Measurements from ENCODE around the gene CTNND2. TPM values are rescaled to one million over a fixed set of nuclear protein-coding genes. Genes with fewer than 3 reads are reported as not detected.
"Not testable (repeated sequence)": the region's sequence is repeated elsewhere in the genome, so short reads cannot be mapped to it uniquely, and the experiment has no call there.

Gene CTNND2
- total RNA-seq, 1 experiment from 2014 or later: 1.7 TPM

DNA sequence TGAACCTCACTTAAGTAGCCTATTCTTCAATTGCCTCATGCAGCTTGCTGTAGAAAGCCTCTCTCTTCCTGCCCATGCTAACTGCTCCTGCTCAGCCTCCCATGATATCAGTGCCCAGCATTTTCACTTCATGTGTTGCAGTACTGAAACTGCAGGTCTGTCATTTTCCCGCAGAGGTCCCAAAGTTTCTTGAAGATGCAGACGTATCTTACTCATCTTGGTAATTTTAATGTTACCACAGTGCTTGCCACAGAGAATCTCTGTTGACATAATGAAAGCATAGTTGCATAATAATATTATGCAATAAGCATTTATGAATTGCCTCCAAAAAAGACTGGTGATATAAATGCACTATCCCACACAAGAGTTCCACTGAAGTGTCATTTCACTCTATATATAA, 582.1 kb downstream of the CTNND2 start:
- peak; percentile 46 for DNase-seq (ENCODE audit: low read depth)

DNA sequence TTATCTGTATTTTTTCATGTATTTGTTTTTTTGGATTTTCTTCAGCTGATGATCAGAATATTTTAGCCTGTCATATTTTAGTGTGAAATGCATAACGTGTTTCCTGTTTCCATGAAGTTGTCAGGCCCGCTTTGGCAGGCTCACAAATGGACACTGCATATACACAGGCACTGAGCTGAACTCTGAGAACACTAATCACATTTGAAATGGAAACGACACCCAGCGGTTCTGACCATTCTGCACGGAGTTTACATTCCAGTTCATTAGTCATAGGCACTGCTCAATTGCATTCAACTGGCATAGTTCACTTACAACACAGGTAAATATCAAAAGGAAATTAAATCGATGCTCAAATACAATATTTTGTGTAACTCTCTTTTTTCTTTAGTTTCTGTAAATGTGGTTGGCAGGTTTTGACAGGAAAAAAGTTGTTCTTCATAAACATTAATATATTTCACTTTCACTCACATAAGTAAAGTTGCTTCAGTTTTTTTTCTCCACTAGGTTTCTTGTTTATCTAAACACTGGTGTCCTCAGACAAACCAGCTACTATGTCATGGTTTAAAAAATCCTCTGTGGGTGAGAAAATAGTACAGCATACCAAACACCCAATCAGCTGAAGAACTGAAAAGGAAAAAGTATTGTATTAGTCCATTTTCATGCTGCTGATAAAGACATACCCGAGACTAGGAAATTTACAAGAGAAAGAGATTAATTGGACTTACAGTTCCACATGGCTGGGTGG, 584.2 kb downstream of the CTNND2 start:
- peak; percentile 87 for DNase-seq (ENCODE audit: low read depth)

DNA sequence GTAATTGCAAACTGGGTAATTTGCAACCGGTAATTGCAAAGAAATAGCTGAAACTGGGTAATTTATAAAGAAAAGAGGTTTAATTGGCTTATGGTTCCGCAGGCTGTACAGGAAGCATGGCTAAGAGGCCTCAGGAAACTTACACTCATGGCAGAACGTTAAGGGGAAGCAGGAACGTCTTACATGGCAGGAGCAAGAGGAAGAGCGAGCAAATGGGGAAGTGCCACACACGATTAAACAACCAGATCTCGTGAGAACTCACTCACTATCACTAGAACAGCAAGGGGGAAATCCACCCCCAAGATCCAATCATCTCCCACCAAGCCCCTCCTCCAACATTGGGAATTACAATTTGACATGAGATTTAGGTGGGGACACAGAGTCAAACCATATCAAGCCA, 590.6 kb downstream of the CTNND2 start:
- not testable (repeated sequence) for DNase-seq (ENCODE audit: low read depth)

DNA sequence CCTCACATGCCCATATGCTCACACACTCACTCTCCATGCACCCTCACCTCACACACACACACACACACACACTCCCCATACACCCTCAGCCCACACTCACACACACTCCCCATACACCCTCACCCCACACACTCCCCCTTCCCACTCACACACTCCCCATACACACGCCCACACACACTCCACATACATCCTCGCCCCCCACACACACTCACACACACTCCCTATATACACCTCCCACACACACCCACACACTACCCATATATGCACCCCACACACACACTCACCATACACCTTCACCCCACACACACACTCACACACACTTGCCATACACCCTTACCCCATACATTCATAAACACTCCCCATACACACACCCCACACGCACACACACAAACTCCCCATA, 592.5 kb downstream of the CTNND2 start:
- DNase-seq (ENCODE audit: low read depth): no peak

DNA sequence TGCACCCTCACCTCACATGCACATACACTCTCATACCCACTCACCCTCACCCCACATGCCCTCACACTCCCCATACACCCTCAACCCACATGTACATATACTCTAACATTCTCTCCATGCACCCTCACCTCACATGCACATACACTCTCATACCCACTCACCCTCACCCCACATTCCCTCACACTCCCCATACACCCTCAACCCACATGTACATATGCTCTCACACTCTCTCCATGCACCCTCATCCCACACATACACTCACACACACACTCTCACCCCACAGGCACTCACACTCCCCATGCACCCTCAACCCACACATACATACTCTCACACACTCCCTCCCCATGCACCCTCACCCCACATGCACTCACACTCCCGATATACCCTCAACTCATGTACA, 593.0 kb downstream of the CTNND2 start:
- DNase-seq (ENCODE audit: low read depth): no peak

DNA sequence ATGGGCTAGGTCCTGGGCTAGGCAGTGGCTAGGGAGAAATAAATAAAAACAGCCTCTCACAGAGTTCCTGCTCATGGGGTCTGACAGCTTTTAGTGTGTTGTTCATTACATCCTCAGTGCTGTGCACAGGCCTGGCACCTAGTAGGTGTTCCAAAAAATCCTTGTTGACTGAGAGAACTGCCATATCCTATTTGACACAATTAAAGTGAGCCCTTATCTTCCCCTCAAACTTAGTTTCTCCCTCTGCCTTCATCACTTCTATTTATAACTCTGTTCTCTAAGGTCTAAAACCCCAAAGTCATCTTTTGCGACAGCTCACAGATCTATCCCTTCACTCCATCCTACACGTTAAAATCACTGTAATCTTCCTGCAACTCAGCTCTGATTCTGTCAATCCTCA, 594.1 kb downstream of the CTNND2 start:
- no peak for DNase-seq (ENCODE audit: low read depth)

DNA sequence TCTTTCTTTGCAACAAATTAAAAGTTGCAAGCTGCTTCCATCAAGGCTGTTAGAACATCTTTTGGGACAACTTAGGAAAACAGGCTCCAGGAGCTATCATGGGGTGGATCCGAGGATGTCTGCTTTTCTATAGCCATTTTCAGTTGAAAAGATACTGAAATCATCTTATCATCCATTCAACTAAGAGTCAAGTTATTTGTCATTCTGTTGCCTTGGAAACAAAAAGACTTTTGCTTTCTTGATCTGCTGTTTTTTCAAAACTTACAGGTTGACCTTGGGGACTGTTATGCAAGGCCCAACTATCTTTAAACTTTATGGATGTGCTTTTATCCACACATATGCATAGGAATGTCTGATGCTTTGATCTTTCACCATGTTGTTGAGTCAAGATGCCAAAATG, 597.9 kb downstream of the CTNND2 start:
- no peak for DNase-seq (ENCODE audit: low read depth)

DNA sequence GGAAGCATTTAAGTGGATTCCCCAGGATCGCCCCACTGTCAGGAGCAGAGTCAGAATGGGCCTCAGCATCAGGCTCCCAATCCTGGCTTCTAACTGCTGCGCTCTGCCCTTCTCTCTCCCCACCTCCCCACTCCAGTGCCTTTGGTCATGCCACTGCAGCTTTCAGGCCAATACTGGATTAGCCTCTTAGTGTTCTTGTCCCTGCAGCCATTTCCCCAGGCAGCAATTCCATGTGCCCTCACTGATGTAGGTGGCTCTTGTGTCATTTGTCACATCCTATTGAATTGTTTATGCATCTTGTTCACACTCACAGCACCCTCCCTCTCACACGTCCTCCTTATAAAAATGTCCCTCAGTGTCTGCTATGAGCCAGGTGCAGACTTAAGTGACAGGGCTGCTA, 599.0 kb downstream of the CTNND2 start:
- DNase-seq (ENCODE audit: low read depth): no peak

DNA sequence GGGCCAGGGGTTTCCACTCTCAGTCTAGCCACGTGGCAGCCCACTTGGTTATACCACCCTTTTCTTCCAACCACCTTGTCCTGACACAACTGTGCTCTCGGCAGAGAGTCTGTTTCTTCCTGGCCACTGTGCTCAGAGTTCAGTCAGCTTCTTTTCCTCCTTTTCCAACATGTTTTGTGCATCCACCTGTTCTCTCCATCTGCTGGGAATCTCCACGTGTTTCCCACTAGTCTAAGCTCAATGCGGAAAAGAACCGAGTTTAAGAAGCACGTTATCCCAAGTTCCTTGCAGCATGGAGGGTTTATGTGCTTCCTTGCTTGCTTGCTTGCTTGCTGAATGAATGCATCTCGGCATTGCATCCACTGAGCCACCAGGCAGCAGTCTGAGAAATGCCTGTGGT, 599.6 kb downstream of the CTNND2 start:
- DNase-seq (ENCODE audit: low read depth): no peak

DNA sequence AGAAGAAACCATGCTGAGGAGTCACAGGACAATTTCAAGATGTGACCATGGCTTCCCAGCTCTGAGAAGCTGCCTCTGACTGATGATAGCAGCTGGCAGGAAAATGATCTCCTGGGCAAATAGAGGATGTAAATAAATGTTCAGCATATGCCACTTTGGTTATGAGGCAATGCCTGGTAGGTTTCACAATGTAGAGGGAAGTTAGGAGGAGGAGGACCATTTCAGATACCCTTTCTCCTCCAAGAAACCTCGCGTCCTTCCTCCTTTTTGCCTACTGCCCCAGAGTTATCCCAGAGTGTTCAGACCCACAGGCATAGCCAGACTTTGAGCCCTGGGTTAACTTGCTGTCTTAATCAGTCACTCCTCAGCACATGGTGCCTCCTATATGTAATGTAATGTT, 601.6 kb downstream of the CTNND2 start:
- DNase-seq (ENCODE audit: low read depth): no peak

DNA sequence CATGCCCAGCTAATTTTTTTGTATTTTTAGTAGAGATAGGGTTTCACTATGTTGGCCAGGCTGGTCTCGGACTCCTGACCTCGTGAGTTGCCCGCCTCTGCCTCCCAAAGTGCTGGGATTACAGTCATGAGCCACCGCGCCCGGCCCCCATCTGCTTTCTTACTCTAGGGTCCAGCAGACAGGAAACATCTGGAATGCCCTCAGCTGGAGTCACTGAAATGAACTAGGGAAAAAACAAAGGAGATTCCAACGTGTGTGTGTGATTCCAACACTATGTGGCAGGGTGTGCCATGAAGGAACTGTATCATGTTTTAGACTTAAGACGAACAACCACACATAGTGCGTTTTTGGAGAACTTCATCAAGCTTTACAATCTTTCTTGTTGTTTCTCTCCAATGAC, 603.1 kb downstream of the CTNND2 start:
- no peak for DNase-seq (ENCODE audit: low read depth)

DNA sequence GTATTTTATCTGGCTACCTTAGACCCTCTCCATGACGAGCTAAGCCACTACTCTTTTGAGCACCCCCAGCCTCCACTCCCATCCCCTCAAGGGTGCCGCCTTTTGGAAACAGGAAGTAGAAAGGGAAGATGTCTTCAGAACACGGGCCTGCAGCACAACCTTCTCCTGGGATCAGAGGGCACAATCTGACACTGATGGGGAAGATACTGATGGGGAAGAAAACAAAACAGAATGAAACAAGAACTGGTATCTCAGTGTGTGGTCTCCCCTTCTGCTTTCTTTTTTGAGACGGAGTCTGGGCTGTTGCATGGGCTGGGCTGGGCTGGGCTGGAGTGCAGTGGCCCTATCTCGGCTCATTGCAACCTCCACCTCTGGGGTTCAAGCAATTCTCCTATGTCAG, 603.5 kb downstream of the CTNND2 start:
- DNase-seq (ENCODE audit: low read depth): no peak

DNA sequence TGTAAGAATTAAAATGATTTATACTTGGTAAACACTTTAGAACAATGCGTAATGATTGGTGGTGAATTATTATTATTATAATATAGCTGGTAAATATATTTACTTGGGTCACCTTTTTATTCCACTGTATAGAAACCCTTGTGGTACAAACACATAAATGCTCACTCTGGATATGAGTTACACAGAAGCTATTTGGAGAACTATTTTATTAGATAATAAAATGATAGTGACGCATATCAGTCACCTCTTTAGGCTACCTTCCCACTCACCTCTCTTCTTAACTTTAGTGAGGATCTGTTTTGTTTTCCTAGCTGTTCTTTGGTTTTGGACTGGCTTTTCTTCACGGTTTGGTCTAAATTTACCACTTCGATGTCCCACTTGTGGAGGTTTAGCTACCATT, 605.4 kb downstream of the CTNND2 start:
- DNase-seq (ENCODE audit: low read depth): no peak

DNA sequence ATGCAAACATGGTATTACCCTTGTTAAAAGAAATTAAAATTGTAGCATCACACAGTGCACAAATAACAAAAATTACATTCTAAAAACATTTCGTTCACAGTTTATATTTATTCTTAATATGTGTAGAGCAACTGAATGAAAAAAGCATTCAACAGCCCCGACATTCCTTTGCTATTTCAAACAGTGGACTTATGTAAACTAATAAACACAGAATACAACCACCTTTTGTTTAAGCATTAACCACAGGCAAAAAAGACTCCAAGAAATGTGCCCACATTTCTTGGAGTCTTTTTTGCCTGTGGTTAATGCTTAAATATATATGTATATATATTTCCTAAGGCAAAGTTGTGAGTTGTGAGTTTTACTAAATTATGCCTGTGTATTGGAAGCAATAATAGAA, 610.7 kb downstream of the CTNND2 start:
- peak; percentile 46 for DNase-seq (ENCODE audit: low read depth)

DNA sequence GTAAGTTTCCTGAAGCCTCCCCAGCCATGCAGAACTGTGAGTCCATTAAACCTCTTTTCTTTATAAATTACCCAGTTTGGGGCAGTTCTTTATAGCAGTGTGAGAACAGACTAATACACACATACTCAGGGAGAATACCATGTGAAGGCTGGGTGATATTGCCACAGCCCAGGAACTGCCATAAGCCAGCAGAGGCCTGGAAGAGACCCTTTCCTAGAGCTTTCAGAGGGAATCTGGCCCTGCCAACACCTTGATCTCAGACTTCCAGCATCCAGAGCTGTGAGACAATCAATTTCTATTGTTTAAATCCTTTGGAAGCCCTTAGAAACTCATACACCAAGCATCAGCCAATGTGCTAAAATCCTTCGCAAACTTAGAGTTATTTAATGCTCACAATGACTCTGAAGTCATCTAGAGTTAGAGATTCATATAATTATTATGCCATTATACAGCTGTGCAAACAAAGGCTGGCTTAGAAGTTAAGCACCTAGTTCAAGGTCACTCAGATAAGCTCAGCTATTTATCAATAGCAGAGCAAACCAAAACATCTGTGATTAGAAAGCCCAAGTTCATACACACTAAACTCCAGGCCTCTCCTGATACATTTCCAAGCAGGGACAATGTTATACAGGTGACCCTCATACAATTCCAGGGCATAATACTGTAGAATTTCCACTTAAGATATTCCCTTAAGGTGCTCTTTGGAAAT, 611.4 kb downstream of the CTNND2 start:
- no peak for DNase-seq (ENCODE audit: low read depth)

DNA sequence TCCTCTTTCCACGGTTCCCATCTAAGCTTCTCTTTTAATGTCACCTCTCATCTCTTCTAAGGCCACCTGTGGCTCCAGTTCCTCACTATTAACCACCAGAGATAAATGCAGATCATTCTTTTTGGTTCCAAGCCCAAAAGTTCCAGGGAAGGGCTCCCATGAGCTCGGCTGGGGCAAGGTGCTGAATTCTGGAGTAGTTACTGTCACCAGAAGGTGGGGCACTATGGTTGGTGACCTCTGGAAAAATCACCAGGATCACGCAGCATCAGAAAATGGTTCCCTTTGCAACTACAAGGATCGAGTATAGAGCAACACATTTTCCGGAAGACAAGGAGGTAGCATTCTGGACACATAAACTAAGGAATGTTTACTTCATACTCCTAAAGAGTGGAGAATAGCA, 614.5 kb downstream of the CTNND2 start:
- DNase-seq (ENCODE audit: low read depth): no peak

DNA sequence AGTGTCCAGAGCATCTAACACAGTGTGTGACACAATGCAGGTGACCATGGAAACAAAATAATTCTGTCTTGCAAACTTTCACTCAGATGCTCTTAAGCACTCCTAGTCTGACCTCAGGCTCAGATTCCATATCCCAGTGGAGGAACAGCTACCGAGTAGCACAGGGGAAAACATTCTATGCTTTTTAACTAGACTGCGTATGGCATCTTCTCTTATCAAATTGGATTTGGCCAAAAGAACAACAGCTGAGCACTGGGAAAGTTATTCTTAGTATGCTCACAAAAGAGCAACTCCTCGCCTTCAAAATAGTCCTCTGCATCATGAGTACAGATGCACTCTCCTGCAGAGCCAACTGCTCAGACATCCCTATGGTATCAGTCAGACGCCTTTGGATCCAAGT, 615.0 kb downstream of the CTNND2 start:
- DNase-seq (ENCODE audit: low read depth): no peak

DNA sequence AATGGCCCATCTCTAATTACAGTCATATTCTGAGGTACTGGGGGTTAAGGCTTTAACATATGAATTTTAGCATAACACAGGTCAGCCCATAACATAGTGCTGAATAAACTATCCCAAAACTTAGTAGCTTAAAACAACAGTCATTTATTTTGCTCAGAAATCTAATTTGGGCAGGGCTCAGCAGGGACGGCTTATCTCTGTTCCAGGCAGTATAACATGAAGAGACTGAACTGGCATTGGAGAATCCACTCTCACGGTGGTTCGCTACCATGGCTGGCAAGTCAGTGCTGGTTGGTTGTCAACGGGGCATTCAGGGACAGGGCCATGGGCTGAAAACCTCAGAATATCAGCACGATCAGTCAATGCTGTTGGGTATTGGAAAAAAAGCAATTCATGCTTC, 622.4 kb downstream of the CTNND2 start:
- no peak for DNase-seq (ENCODE audit: low read depth)

DNA sequence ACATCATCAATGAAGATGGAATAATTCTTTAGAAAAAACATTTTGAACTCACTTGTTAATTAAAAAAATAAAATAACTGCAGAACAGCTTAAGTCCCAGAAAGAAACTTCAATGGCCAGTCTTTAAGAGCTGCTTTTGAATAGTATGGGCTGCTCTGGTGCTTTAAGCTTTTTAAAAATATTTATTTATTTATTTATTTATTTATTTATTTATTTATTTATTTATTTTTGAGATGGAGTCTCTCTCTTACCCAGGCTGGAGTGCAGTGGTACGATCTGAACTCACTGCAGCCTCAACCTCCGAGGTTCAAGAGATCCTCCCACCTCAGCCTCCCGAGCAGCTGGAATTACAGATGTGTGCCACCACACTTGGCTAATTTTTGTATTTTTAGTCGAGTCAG, 626.9 kb downstream of the CTNND2 start:
- no peak for DNase-seq (ENCODE audit: low read depth)

DNA sequence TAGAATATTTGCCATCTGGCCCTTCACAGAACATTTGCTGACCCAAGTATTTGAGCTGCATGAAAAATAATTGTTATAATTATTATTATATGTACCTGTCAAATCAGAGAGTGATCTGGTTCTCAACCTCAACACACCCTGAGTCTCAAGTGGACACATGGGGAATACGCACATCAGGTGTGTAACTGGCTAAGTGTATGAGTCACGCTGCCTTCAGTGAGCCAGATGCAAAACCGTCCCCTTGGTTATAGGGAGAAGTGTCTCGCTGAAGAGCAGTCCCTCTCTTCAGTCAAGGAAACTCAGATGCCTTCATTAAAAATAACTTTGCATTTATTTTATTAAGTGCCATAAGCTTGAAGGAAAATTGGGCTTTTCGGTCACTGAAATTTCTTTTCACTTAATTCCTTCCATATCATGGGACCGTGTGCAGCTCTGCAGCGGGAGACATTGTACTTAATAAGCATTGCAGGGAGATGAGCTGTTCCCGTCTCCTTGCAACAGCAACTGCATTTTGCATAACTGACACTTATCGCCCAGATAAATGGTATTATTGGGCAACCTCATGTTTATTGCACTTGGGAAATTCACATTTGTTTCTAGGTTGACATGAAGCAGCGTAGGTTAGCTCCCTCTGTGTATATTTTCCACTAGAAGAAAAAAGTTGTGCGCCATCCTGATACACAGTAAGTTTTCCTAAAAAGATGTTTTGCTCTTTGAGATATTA, 630.9 kb downstream of the CTNND2 start:
- DNase-seq (ENCODE audit: low read depth): peak; percentile 4

DNA sequence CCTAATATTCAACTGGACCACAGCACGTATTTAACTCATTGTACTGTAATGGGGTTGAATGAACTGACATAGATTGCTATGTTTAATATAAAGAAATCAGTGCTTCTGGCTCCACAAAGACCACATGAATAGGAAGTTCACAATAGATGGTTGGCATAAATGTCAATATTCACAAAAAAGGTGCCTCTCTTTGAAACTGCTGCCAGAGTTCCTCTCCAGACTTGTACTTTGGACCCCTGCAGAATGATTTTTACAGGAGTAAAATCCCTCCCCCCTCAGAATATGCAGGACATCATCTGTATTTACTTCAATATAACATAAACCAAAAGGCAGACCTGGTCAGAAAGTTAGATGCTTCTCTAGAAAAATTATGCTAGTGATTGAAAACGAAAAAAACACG, 634.7 kb downstream of the CTNND2 start:
- no peak for DNase-seq (ENCODE audit: low read depth)

DNA sequence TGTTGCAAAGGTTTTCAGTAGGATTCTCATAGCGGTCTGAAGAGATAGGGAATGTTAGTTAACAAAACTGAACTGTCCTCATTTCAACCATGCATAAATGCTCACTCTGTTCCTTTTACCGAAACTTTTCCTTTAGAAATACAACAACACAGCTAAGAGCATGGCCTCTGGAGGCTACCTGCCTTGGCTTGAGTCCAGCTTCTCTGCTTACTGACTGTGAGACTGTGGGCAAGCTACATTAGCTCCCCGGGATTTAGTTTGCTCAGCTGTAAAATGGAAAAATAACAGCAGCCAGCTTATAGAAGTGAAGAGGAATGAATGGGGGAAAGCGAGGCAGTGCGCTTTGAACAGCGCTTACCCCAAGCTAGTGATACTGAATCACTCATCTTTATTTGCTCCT, 635.4 kb downstream of the CTNND2 start:
- no peak for DNase-seq (ENCODE audit: low read depth)

DNA sequence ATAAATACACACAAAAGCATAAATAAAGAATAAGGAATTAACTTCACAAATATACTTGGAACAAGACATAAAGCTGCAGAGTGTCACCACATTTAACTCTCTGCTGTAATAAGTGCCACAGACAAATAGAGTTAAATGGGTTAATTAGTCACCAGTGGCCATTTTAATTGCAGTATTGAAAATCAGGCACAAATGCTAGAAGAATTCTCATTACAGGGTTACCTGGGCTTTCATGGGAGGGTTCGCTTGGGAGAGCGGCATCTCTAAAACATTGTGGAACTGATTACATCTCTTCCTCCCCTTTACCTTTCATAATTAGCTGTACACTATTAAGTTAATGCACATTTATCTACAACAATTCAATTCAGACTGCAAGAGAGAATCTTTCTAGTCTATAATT, 637.9 kb downstream of the CTNND2 start:
- no peak for DNase-seq (ENCODE audit: low read depth)

Measured in M059J (cell line).